Stimulated activated CD4-positive, alpha-beta T cell treated with anti-CD3 and anti-CD28 coated beads, Interleukin-15, amount 100 ng/mL, for 48 hours (primary cell): ENCODE results near the gene GYG2.
"Not testable (repeated sequence)": the region's sequence is repeated elsewhere in the genome, so short reads cannot be mapped to it uniquely, and the experiment has no call there.

Source experiments
- DNase-seq, 2 donors: peaks; one replicate each; pipeline ENCODE4 v3.0.0-alpha.2; 2020; ENCODE audit warnings: low read depth in 2 of 2

The GYG2 gene

GRCh38 chrX:2871831-2872230, 43.1 kb downstream of the GYG2 start:
- DNase-seq: no peak

GRCh38 chrX:2872671-2873277, 44.0 kb downstream of the GYG2 start:
- no peak for DNase-seq

GRCh38 chrX:2874222-2875135, 45.7 kb downstream of the GYG2 start:
- no peak for DNase-seq

GRCh38 chrX:2875136-2875481, 46.4 kb downstream of the GYG2 start:
- no peak for DNase-seq

- no peak for DNase-seq
Measured at GRCh38 chrX:2875798-2876399, 47.2 kb downstream of the GYG2 start.

DNA sequence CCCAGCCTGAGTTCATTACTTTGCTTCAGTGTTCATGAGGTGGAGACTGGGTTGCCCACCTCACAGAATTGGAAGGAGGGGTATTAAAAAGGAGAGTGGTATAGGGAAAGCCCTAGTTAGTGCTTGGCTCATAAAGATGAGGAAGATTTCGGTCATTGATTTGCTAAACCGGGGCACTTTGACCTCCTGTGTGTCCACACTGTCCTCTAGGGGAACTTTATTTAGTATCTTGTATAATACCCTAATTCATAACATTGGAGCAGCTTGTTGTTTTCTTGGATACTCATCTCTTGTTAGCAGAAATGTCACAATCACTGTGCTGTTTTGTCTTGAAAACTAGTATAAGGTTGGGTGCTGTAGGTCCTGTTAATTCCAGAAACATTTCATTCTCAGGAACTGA, 49.8 kb downstream of the GYG2 start:
- no peak for DNase-seq

- DNase-seq: no peak
Measured at GRCh38 chrX:2879670-2880069, 50.9 kb downstream of the GYG2 start.

- no peak for DNase-seq
Measured at GRCh38 chrX:2883770-2884169, 55.0 kb downstream of the GYG2 start.

DNA sequence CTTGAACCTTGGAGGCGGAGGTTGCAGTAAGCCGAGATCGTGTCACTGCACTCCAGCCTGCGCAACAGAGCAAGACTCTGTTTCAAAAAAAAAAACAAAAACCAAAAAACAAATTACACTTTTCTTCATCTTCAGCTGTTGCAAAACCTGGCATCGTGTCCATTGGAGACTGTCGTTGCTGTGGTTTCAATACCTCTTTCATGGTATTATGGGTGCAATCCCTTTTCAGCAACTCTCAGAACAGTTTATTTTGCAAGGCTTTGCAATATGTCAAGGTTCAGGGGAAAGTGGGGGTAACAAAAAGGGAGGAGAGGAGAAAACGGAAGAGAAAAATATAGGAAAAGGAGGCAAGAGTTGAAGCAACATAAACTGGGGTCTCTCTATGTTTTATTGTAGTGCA, 59.6 kb downstream of the GYG2 start:
- no peak for DNase-seq

GRCh38 chrX:2889045-2889605, 60.4 kb downstream of the GYG2 start:
- DNase-seq: no peak

- not testable (repeated sequence) for DNase-seq
Measured at GRCh38 chrX:2889706-2890490, 61.2 kb downstream of the GYG2 start.

- DNase-seq: not testable (repeated sequence)
Measured at GRCh38 chrX:2890536-2891460, 62.1 kb downstream of the GYG2 start.

- no peak for DNase-seq
Measured at GRCh38 chrX:2892816-2893215, 64.1 kb downstream of the GYG2 start.

- DNase-seq: no peak
Measured at GRCh38 chrX:2894885-2895292, 66.2 kb downstream of the GYG2 start.

GRCh38 chrX:2897311-2897689, 68.6 kb downstream of the GYG2 start:
- no peak for DNase-seq

DNA sequence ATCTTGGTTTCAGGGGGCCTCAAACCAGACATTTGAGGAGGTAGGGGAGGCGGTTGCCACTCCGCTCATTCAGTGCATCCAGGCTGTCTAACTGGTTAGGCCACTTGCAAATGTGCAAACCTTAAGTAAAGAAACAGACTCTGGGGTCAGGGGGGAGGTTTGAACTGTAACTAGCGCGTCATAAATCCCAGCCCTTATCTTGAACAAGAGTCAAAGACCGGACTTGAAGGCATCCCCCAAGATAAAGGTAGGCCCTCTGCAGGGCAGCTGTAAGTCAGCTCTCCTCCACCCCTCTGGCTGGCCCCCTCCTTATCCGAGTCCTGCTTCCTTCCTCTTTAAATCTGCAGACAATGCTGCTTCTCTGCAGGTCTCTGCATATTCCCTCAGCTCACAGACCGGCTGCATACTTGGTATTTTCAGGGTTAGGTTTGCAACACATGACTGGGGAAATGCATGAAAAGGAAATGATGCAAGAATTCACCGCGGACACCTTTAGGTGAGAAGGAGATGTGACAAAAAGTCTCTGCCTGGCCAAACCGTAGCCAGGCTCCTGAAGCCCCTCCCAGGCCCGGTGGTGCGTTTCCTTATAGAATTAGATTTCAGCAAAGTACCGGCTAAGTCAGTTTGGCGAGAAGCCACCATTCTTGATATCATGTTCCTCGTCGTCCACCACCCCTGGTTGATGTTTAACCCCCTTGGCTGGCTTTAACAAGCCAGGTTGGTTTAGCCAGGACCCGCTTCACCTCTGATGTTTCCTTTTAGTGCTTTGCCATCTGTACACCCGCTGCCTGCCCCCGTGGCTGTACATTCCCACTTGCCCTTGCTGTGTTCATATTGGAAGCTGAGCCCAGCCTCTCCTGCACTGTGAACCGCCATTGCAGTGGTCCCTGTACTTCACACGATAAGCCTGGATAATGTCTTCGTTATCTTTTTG, 69.2 kb downstream of the GYG2 start:
- not testable (repeated sequence) for DNase-seq

DNA sequence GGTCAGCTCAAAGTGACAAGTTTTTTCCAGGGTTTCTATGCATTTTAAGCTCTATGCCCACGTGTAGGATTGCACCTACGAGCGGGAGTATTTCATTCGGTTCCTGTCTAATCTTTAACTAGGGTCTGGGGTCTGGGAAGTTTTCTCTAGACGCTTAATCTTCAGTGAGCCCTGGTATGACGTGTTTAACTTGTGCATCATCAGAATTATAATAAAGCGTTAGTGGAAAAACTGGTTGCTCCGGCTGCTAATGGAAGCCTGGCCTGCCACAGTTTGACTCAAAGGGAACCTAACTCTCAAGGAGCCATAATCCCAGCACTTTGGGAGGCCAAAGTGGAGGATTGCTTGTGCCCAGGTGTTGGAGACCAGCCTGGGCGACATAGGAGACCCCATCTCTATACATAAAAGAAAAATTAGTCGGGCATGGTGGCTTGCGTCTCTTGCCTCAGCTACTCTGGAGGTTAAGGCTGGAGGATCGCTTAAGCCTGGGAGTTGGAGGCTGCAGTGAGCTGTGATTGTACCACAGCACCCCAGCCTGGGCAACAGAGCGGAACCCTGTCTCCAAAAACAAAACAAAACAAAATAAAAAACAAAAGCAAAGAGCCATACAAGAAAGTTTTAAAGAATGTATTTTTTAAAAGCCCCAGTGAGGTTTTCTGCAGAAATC, 70.2 kb downstream of the GYG2 start:
- no peak for DNase-seq

DNA sequence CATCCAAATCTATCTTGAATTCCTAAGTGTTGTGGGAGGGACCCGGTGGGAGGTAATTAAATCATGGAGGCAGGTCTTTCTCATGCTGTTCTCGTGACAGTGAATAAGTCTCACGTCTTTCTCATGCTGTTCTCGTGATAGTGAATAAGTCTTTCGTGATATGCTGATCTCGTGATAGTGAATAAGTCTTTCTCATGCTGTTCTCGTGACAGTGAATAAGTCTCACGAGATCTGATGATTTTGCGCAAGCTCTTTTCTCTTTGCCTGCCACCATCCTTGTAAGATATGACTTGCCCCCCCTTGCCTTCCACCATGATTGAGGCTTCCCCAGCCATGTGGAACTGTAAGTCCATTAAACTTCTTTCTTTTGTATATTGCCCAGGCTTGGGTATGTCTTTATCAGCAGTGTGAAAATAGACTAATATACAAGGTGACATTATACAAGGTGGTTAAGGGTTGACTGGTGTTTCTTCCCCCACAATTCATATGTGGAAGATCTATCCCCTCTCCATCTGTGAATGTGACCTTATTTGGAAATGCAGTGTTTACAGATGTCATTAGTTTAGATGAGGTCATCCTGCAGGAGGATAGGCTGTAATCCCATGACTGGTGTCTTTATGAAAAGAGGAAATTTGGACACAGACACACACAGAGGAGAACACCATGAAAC, 72.8 kb downstream of the GYG2 start:
- no peak for DNase-seq

GRCh38 chrX:2902841-2903240, 74.1 kb downstream of the GYG2 start:
- no peak for DNase-seq
